Right ventricle myocardium superior (tissue), 1 donor: ENCODE data around the gene CADM4. TPM values are rescaled to one million over a fixed set of nuclear protein-coding genes. Genes with fewer than 3 reads are reported as not detected.
"Not testable (repeated sequence)": the region's sequence is repeated elsewhere in the genome, so short reads cannot be mapped to it uniquely, and the experiment has no call there.

Experiments
- ATAC-seq: fragments of 200-7000 bp; cut with Tn5 transposase; one replicate; pipeline ENCODE4 v1.9.1; 2020; ENCODE audit warnings: mild to moderate bottlenecking; ENCODE audit not compliant: poor library complexity
- DNase-seq: peaks from one replicate; pipeline ENCODE4 v3.0.0-alpha.2; 2020
- intact Hi-C: fragments of 100-400 bp; cut with DNase I; formaldehyde crosslinking; loops from one replicate; pipeline ENCODE4 v1.11.2; 2022
- total RNA-seq: library from RNA; stranded (reverse); fragmentation: NEBNext Ultra II Directional; extraction: Animal tissue kit (Norgen Biotek cat#: 25700); gene quantifications from one replicate; pipeline ENCODE4 v1.2.1, GENCODE V29; 2021
- donor health status: DM: no; HTN: yes; CAD: no; lungs with severe emphysema.

Gene CADM4
- total RNA-seq, 1 donor from 2014 or later, result 8.0 TPM

GRCh38 chr19:43667876-43668405, 28.3 kb upstream of the CADM4 start:
- intact Hi-C loops, result no loop called here
- no peak for ATAC-seq

GRCh38 chr19:43667126-43667875, 27.7 kb upstream of the CADM4 start:
- ATAC-seq (no peak), DNase-seq (peak; percentile 47)
- intact Hi-C loops, result no loop called here

More at GRCh38 chr19:43667876-43668405, 28.3 kb upstream of the CADM4 start:
- DNase-seq, result no peak

GRCh38 chr19:43664018-43664417, 24.4 kb upstream of the CADM4 start:
- ATAC-seq (no peak), DNase-seq (no peak)
- intact Hi-C loops, result no loop called here

- no peak for DNase-seq
- intact Hi-C loops, result no loop called here
- no peak for ATAC-seq
These were observed 22.8 kb upstream of the CADM4 start for GRCh38 chr19:43662487-43662886.

GRCh38 chr19:43660971-43661360, 21.3 kb upstream of the CADM4 start:
- DNase-seq (no peak), ATAC-seq (no peak)
- intact Hi-C loops, result no loop called here

GRCh38 chr19:43660301-43660970, 20.8 kb upstream of the CADM4 start:
- intact Hi-C loops, result no loop called here
- DNase-seq (no peak), ATAC-seq (no peak)

GRCh38 chr19:43658494-43658893, 18.8 kb upstream of the CADM4 start:
- intact Hi-C loops, result loop anchor here (10.0 kb wide), 1 partner anchor 214 kb away; no protein-coding TSS in a partner anchor
- DNase-seq, result no peak
- ATAC-seq, result no peak

GRCh38 chr19:43658001-43658400, 18.4 kb upstream of the CADM4 start:
- intact Hi-C loops, result loop anchor here (10.0 kb wide), 1 partner anchor 213 kb away; no protein-coding TSS in a partner anchor
- DNase-seq (no peak), ATAC-seq (no peak)

- intact Hi-C loops, result loop anchor here (10.0 kb wide), 1 partner anchor 212 kb away; no protein-coding TSS in a partner anchor
- DNase-seq (no peak), ATAC-seq (no peak)
These were observed 16.8 kb upstream of the CADM4 start for GRCh38 chr19:43656436-43656835.

GRCh38 chr19:43652546-43652874, 12.9 kb upstream of the CADM4 start:
- no peak for DNase-seq
- no peak for ATAC-seq
- intact Hi-C loops, result loop anchor here (5.0 to 10.0 kb wide), 2 partner anchors 115 to 208 kb away; no protein-coding TSS in a partner anchor

GRCh38 chr19:43651758-43652545, 12.3 kb upstream of the CADM4 start:
- ATAC-seq (peak; percentile 80), DNase-seq (peak; percentile 69)
- intact Hi-C loops, result loop anchor here (5.0 to 10.0 kb wide), 2 partner anchors 115 to 207 kb away; no protein-coding TSS in a partner anchor

GRCh38 chr19:43650276-43650675, 10.6 kb upstream of the CADM4 start:
- intact Hi-C loops, result loop anchor here (5.0 to 10.0 kb wide), 2 partner anchors 113 to 205 kb away; no protein-coding TSS in a partner anchor
- not testable (repeated sequence) for DNase-seq, ATAC-seq

- no peak for ATAC-seq
- DNase-seq, result no peak
- intact Hi-C loops, result no loop called here
These were observed 9.9 kb upstream of the CADM4 start for GRCh38 chr19:43649514-43649913.

GRCh38 chr19:43648633-43649032, 9.0 kb upstream of the CADM4 start:
- DNase-seq, result no peak
- intact Hi-C loops, result no loop called here
- ATAC-seq, result no peak

- no peak for DNase-seq
- intact Hi-C loops, result no loop called here
- no peak for ATAC-seq
These were observed 4.5 kb upstream of the CADM4 start for GRCh38 chr19:43644181-43644580.

- ATAC-seq, result no peak
- intact Hi-C loops, result no loop called here
These were observed 3.7 kb upstream of the CADM4 start for GRCh38 chr19:43643326-43643725.

GRCh38 chr19:43642531-43642930, 2.9 kb upstream of the CADM4 start:
- DNase-seq (no peak), ATAC-seq (no peak)
- intact Hi-C loops, result no loop called here

More at GRCh38 chr19:43643326-43643725, 3.7 kb upstream of the CADM4 start:
- DNase-seq, result no peak

- intact Hi-C loops, result no loop called here
- ATAC-seq, result no peak
- no peak for DNase-seq
These were observed 1.7 kb upstream of the CADM4 start for GRCh38 chr19:43641333-43641732.

- DNase-seq, result no peak
- intact Hi-C loops, result no loop called here
- ATAC-seq, result no peak
These were observed 741 bp upstream of the CADM4 start for GRCh38 chr19:43640424-43640757.
